WTC11 (cell line): ENCODE results near the gene PUM1. TPM values are rescaled to one million over a fixed set of nuclear protein-coding genes. Genes with fewer than 3 reads are reported as not detected.
A peak's percentile ranks its signal among the peaks of the same experiment; 100 is the strongest.

Experiments used
- ATAC-seq: fragments of 200-7000 bp; cut with Tn5 transposase; 2 replicates; pipeline ENCODE4 v1.10.0; 2021; ENCODE audit warnings: mild to moderate bottlenecking, moderate library complexity
- CTCF ChIA-PET: fragments of 300-600 bp; sonication (Branson Sonifier 250); formaldehyde crosslinking; loops from one replicate; lab custom pipeline; 2021; ENCODE audit warnings: antibody characterized with exemption; lab: Charles Lee
- POLR2A ChIA-PET: fragments of 350-600 bp; sonication (Branson Sonifier 250); formaldehyde crosslinking; loops from one replicate; lab custom pipeline; 2021; ENCODE audit warnings: antibody characterized with exemption; lab: Charles Lee
- DNase-seq: peaks from one replicate; pipeline ENCODE4 v3.0.0; 2021; ENCODE audit warnings: low spot score
- H3K27ac Mint-ChIP-seq: 2 replicates; pipeline ENCODE4 v1.8.0; 2021; ENCODE audit warnings: mixed read lengths
- H3K27me3 Mint-ChIP-seq: 2 replicates; pipeline ENCODE4 v1.8.0; 2021; ENCODE audit warnings: low read depth, mild to moderate bottlenecking, moderate library complexity, mixed read lengths
- H3K36me3 Mint-ChIP-seq: 2 replicates; pipeline ENCODE4 v1.8.0; 2021; ENCODE audit warnings: mixed read lengths
- H3K4me1 Mint-ChIP-seq: 2 replicates; pipeline ENCODE4 v1.8.0; 2022; ENCODE audit warnings: mixed read lengths
- H3K4me3 Mint-ChIP-seq: 2 replicates; pipeline ENCODE4 v1.8.0; 2021; ENCODE audit warnings: mild to moderate bottlenecking, moderate library complexity, mixed read lengths
- H3K9me3 Mint-ChIP-seq: 2 replicates; pipeline ENCODE4 v1.8.0; 2021; ENCODE audit warnings: mixed read lengths
- ETV6 ChIP-seq: sonication (generic); formaldehyde crosslinking; IDR thresholded peaks from 2 replicates; pipeline ENCODE4 v1.8.1; 2022; ENCODE audit warnings: mild to moderate bottlenecking, missing genetic modification reagents
- GABPB1 ChIP-seq: sonication (generic); formaldehyde crosslinking; IDR thresholded peaks from 2 replicates; pipeline ENCODE4 v1.8.1; 2023; ENCODE audit warnings: mild to moderate bottlenecking, missing genetic modification reagents
- GTF2I ChIP-seq: fragments of 250-450 bp; sonication (Bioruptor Pico); conservative IDR thresholded peaks from 2 replicates; pipeline ENCODE4 v1.4.0; 2021; ENCODE audit warnings: mild to moderate bottlenecking
- IRF2 ChIP-seq: sonication (generic); formaldehyde crosslinking; IDR thresholded peaks from 2 replicates; pipeline ENCODE4 v1.8.0; 2022; ENCODE audit warnings: low read depth, missing genetic modification reagents, borderline replicate concordance
- OVOL2 ChIP-seq: fragments of 250-450 bp; sonication (Bioruptor Pico); IDR thresholded peaks from 2 replicates; pipeline ENCODE4 v1.9.0; 2021; ENCODE audit warnings: mild to moderate bottlenecking, borderline replicate concordance
- PRDM15 ChIP-seq: sonication (generic); formaldehyde crosslinking; IDR thresholded peaks from 2 replicates; pipeline ENCODE4 v1.8.0; 2022; ENCODE audit warnings: missing genetic modification reagents
- PRRX2 ChIP-seq: fragments of 250-450 bp; sonication (Bioruptor Pico); IDR thresholded peaks from 2 replicates; pipeline ENCODE4 v1.8.0; 2021; ENCODE audit warnings: mild to moderate bottlenecking
- SMAD4 ChIP-seq: sonication (generic); formaldehyde crosslinking; IDR thresholded peaks from 2 replicates; pipeline ENCODE4 v1.8.0; 2022; ENCODE audit warnings: mild to moderate bottlenecking, missing genetic modification reagents
- ZNF263 ChIP-seq: sonication (generic); formaldehyde crosslinking; IDR thresholded peaks from 2 replicates; pipeline ENCODE4 v1.8.1; 2022; ENCODE audit warnings: low read depth, mild to moderate bottlenecking, moderate library complexity, missing genetic modification reagents
- ZNF396 ChIP-seq: fragments of 250-450 bp; sonication (Bioruptor Pico); IDR thresholded peaks from 2 replicates; pipeline ENCODE4 v1.8.0; 2021; ENCODE audit warnings: mild to moderate bottlenecking, moderate library complexity, borderline replicate concordance
- ZNF423 ChIP-seq: fragments of 250-450 bp; sonication (Bioruptor Pico); IDR thresholded peaks from 2 replicates; pipeline ENCODE4 v2.1.2; 2022; ENCODE audit warnings: mild to moderate bottlenecking, moderate library complexity
- total RNA-seq: library from RNA; stranded (reverse); gene quantifications from 3 replicates; pipeline ENCODE4 v1.2.3, GENCODE V29; 2021
- TF ChIP-seq, protein P1 (sequence below): sonication (generic); formaldehyde crosslinking; IDR thresholded peaks from 2 replicates; pipeline ENCODE4 v1.8.0; 2023; ENCODE audit warnings: missing genetic modification reagents

Gene PUM1
- total RNA-seq, 1 experiment from 2014 or later: 147 TPM

GRCh38 chr1:30888391-30888790 is 177.1 kb downstream of the PUM1 start:
- no peak for TF ChIP-seq ZNF423 (CRISPR knock-in tag)
- TF ChIP-seq PRRX2 (CRISPR knock-in tag): no peak
- TF ChIP-seq ZNF396 (CRISPR knock-in tag): no peak
- TF ChIP-seq IRF2 (CRISPR knock-in tag): no peak
- no peaks in the 10 kb centered on the region for H3K36me3 Mint-ChIP-seq
- ChIA-PET POLR2A (interaction anchor here (0.8 kb wide), 1 partner anchor 15 kb away, joined by 3 read pairs; no protein-coding TSS in a partner anchor), CTCF (interaction anchor here (0.6 to 1.0 kb wide), 4 partner anchors 11 to 293 kb away, joined by 3 to 5 read pairs (median 4); no protein-coding TSS in a partner anchor)
- no peak; the same call in 1 of the 2 replicates for ATAC-seq
- H3K9me3 Mint-ChIP-seq: no peaks in the 10 kb centered on the region
- no peaks in the 10 kb centered on the region for H3K27me3 Mint-ChIP-seq
- DNase-seq: no peak
- H3K27ac Mint-ChIP-seq: no peak overlapping the region
- no peak overlapping the region for H3K4me3 Mint-ChIP-seq
- H3K4me1 Mint-ChIP-seq: peaks cover 25% of the 10 kb centered on the region

- Mint-ChIP-seq H3K4me1 (peaks cover 28% of the 10 kb centered on the region), H3K4me3 (no peak overlapping the region), H3K27ac (peak overlapping the region; percentile 83), H3K36me3 (no peaks in the 10 kb centered on the region), H3K27me3 (no peaks in the 10 kb centered on the region), H3K9me3 (no peaks in the 10 kb centered on the region)
- ATAC-seq: peak; percentile 17
- POLR2A ChIA-PET: interaction anchor here (0.8 kb wide), 1 partner anchor 16 kb away, joined by 3 read pairs; no protein-coding TSS in a partner anchor
- TF ChIP-seq OVOL2 (CRISPR knock-in tag): no peak
- 0 out of 2 replicates have a peak, but pooled peaks have one; percentile 45 for TF ChIP-seq GABPB1 (CRISPR knock-in tag)
- TF ChIP-seq PRDM15 (CRISPR knock-in tag): peak; percentile 62; the same call in 1 of the 2 replicates
- 0 out of 2 replicates have a peak, but pooled peaks have one; percentile 41 for TF ChIP-seq ZNF263 (CRISPR knock-in tag)
- CTCF ChIA-PET: interaction anchor here (0.9 to 2.4 kb wide), 3 partner anchors 23 to 86 kb away, joined by 4 to 10 read pairs (median 5); no protein-coding TSS in a partner anchor
- DNase-seq: no peak
These were observed 177.8 kb downstream of the PUM1 start for GRCh38 chr1:30887485-30888315.

- POLR2A ChIA-PET: interaction anchor here (0.5 to 1.0 kb wide), 2 partner anchors 63 to 1273 kb away, joined by 4 to 7 read pairs; no protein-coding TSS in a partner anchor
- H3K9me3 Mint-ChIP-seq: no peaks in the 10 kb centered on the region
- DNase-seq: no peak
- TF ChIP-seq ETV6 (CRISPR knock-in tag) (no peak), SMAD4 (no peak), GTF2I (peak; percentile 55; the same call in 1 of the 2 replicates)
- TF ChIP-seq, protein P1, sequence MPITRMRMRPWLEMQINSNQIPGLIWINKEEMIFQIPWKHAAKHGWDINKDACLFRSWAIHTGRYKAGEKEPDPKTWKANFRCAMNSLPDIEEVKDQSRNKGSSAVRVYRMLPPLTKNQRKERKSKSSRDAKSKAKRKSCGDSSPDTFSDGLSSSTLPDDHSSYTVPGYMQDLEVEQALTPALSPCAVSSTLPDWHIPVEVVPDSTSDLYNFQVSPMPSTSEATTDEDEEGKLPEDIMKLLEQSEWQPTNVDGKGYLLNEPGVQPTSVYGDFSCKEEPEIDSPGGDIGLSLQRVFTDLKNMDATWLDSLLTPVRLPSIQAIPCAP: no peak
- TF ChIP-seq, all 79 proteins: peak for 1
- peak; percentile 15; the same call in 1 of the 2 replicates for ATAC-seq
- CTCF ChIA-PET: interaction anchor here (2.4 kb wide), 1 partner anchor 85 kb away, joined by 10 read pairs; no protein-coding TSS in a partner anchor
- Mint-ChIP-seq H3K4me3 (no peak overlapping the region), H3K27me3 (no peaks in the 10 kb centered on the region), H3K4me1 (peaks cover 24% of the 10 kb centered on the region), H3K27ac (peak overlapping the region; percentile 83), H3K36me3 (no peaks in the 10 kb centered on the region)
These were observed 178.6 kb downstream of the PUM1 start for GRCh38 chr1:30886710-30887428.
